H1 (cell line): ENCODE data around the gene MEF2A. TPM values are rescaled to one million over a fixed set of nuclear protein-coding genes. Genes with fewer than 3 reads are reported as not detected.

ENCODE experiments used
- BCL11A ChIP-seq, 2 experiments: IDR thresholded peaks; one replicate each; pipeline ENCODE4 v1.6.1; 2011; ENCODE audit warnings: low read depth in 2 of 2, low read length in 2 of 2, mild to moderate bottlenecking in 2 of 2
- FOSL1 ChIP-seq: IDR thresholded peaks from 2 replicates; pipeline ENCODE4 v1.6.1; 2011; ENCODE audit warnings: mild to moderate bottlenecking, low read depth, low read length, moderate library complexity; ENCODE audit not compliant: insufficient read depth
- HDAC6 ChIP-seq: IDR thresholded peaks from one replicate; pipeline ENCODE4 v1.7.1; 2012; ENCODE audit warnings: low read depth, mild to moderate bottlenecking, inconsistent platforms, low read length, moderate library complexity
- SIN3A ChIP-seq, 2 experiments: IDR thresholded peaks in 1 of 2; conservative IDR thresholded peaks in 1 of 2; 2 replicates each; pipeline ENCODE4 v1.6.1; 2011 to 2012; ENCODE audit warnings: low read length in 2 of 2, improper control_type of control experiment in 1 of 2, low read depth in 1 of 2, mild to moderate bottlenecking in 1 of 2
- polyA plus RNA-seq, 7 experiments: library from polyadenylated mRNA; depleted of rRNA in 3 of 7; stranded (reverse) in 5 of 7; unstranded in 2 of 7; fragments of >200 nt in 5 of 7; fragments of 200-250 nt in 2 of 7; gene quantifications; 1 replicate in 5 of 7; 2 replicates in 1 of 7; 4 replicates in 1 of 7; pipeline versions ENCODE4 v1.2.1 to v1.2.3, GENCODE V29; 2011 to 2013; ENCODE audit warnings: missing spikeins in 2 of 7, mixed read lengths in 2 of 7
- total RNA-seq: library from RNA; stranded (reverse); fragmentation: NEBNext Ultra II Directional; extraction: Animal tissue kit (Norgen Biotek cat#: 25700); gene quantifications from 2 replicates; pipeline ENCODE4 v1.2.1, GENCODE V29; 2021

The MEF2A gene
- total and polyA plus RNA-seq, 2 of the 8 experiments (the other 6 are each of a cell fraction or from before 2014, with no cell fraction given): 15.6 to 22.5 TPM

GRCh38 chr15:99542828-99543227, 23.0 kb upstream of the MEF2A start (continued):
- TF ChIP-seq SIN3A (conservative IDR thresholded peaks at IDR 0.05 in 1 of 2, IDR thresholded peaks at IDR 0.05 in 1 of 2; ENCODE audit: low read depth in 1 of 2, low read length in 2 of 2): no peak
- no peak for TF ChIP-seq BCL11A (IDR thresholded peaks at IDR 0.05; ENCODE audit: low read depth in 2 of 2, low read length in 2 of 2)
- TF ChIP-seq FOSL1: no peak
- TF ChIP-seq HDAC6: no peak
